ENCODE results near the gene RPL10. TPM values are rescaled to one million over a fixed set of nuclear protein-coding genes. Genes with fewer than 3 reads are reported as not detected.

Gene RPL10
- total and polyA plus RNA-seq, 2 of the 13 experiments (the other 11 are each of a cell fraction or from before 2014, with no cell fraction given): 2,381 to 4,713 TPM

DNA sequence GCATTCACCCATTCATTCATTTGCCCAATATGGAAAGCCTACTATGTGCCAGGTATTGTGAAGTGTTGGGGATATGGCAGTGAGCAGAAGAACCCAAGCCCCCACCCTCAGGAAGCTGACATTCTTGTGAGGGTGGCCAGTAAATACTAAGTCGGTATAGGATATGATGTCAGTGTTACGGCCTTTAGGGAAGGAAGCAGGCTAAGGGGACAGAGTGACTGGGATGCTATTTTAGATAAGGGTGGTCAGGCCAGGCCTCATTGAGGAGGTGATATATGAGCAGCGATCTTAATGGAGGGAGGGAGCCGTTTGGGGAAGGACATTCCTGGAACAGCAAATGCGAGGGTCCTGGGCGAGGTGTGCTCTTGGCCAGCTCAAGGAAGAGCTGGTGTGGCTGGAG, 32.3 kb downstream of the RPL10 start (continued):
- TF ChIP-seq ZSCAN31 (CRISPR knock-in tag; IDR thresholded peaks at IDR 0.05; ENCODE audit: low read depth): no peak
- TF ChIP-seq, protein P1, sequence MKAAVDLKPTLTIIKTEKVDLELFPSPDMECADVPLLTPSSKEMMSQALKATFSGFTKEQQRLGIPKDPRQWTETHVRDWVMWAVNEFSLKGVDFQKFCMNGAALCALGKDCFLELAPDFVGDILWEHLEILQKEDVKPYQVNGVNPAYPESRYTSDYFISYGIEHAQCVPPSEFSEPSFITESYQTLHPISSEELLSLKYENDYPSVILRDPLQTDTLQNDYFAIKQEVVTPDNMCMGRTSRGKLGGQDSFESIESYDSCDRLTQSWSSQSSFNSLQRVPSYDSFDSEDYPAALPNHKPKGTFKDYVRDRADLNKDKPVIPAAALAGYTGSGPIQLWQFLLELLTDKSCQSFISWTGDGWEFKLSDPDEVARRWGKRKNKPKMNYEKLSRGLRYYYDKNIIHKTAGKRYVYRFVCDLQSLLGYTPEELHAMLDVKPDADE (CRISPR knock-in tag; IDR thresholded peaks at IDR 0.05): no peak
- no peak for TF ChIP-seq ZNF253 (CRISPR knock-in tag; IDR thresholded peaks at IDR 0.05; ENCODE audit: borderline replicate concordance)
- no peak for TF ChIP-seq ZNF256 (CRISPR knock-in tag; conservative IDR thresholded peaks at IDR 0.05)
- TF ChIP-seq MXD4 (CRISPR knock-in tag; IDR thresholded peaks at IDR 0.05): no peak
- no peak for TF ChIP-seq DMAP1 (CRISPR knock-in tag; IDR thresholded peaks at IDR 0.05)
- TF ChIP-seq MYNN (CRISPR knock-in tag; IDR thresholded peaks at IDR 0.05; ENCODE audit: low read depth): no peak
- TF ChIP-seq ZNF101 (CRISPR knock-in tag; IDR thresholded peaks at IDR 0.05; ENCODE audit: borderline replicate concordance, low read depth): no peak
- TF ChIP-seq HMG20B (CRISPR knock-in tag; conservative IDR thresholded peaks at IDR 0.05): no peak

DNA sequence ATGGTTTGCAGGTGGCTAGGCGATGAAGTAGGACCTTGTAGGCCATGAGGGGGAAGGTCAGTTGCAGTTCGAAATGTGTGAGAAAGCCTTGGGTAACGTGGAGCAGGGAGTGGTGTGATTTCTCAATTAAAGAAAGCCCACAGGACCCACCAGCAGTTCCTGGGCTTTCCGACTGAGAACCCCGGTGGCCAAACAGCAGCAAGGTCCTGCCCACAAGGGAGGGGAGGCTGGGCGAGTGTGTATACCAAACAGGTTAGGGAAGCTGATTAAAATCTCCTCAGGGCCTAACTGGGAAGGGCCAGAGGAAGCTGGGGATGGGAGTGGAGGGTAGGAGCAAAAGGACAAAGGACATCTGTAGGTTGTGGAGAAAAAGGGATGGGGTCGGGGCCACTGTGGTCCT, 32.7 kb downstream of the RPL10 start:
- no peaks in the 10 kb centered on the region for H3K27me3 ChIP-seq (ENCODE audit: control insufficient read depth in 1 of 2, insufficient read depth in 2 of 2, low read length in 2 of 2)
- no peaks in the 10 kb centered on the region for H4K20me1 ChIP-seq (ENCODE audit: insufficient read depth, low read length)
- H3K36me3 ChIP-seq (replicated peaks in 1 of 2; ENCODE audit: control insufficient read depth in 1 of 2, insufficient read depth in 2 of 2, low read length in 2 of 2): no peaks in the 10 kb centered on the region; a peak in 3 of 5 replicates
- in situ Hi-C loops (cut with HindIII; ENCODE audit: extremely low pct_ligation_motif_present, low pct_unique_long_range_greater_than_20kb): no loop called here
- ATAC-seq: no peak
- peaks cover 15% of the 10 kb centered on the region for H3K79me2 ChIP-seq (ENCODE audit: insufficient read depth, low read length)
- TF ChIP-seq, protein P2, sequence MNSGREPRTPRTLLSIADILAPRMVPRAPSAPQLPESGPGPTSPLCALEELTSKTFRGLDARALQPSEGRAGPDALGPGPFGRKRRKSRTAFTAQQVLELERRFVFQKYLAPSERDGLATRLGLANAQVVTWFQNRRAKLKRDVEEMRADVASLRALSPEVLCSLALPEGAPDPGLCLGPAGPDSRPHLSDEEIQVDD (CRISPR knock-in tag; IDR thresholded peaks at IDR 0.05; ENCODE audit: borderline replicate concordance): no peak
- TF ChIP-seq SIX4 (CRISPR knock-in tag; IDR thresholded peaks at IDR 0.05): no peak
- POLR2A ChIA-PET: interaction anchor here (1.3 kb wide), 1 partner anchor 20 kb away, joined by 3 read pairs; the partner anchor contains the start of gene TAFAZZIN
- no peak overlapping the region for H3K4me2 ChIP-seq (ENCODE audit: low read depth, low read length)
- no peak for DNase-seq (ENCODE audit: low spot score)
- no peak for FAIRE-seq
- no peak overlapping the region for H3K4me3 ChIP-seq (replicated peaks in 1 of 3; ENCODE audit: insufficient read depth in 1 of 3, low read depth in 2 of 3, low read length in 3 of 3)
- intact Hi-C loops (cut with micrococcal nuclease; ENCODE audit: unreplicated experiment): no loop called here
- CTCF ChIA-PET (ENCODE audit: low intra/inter-chr PET ratio, low total read pairs): no interaction called here
- no peak overlapping the region for H3K27ac ChIP-seq (ENCODE audit: extremely low read length, insufficient read depth, low read length)
- no peaks in the 10 kb centered on the region for H3K9me3 ChIP-seq (ENCODE audit: low read length)
- no TSS peak for BruUV-seq (replicated peaks)
- H3K9ac ChIP-seq (ENCODE audit: insufficient read depth, low read depth, low read length): no peak overlapping the region
- no peak overlapping the region for H2AFZ ChIP-seq (ENCODE audit: low read length)
- WGBS (ENCODE audit: low lambda C conversion rate): 93% methylated on average over 7 of the region's 7 CpGs
- peaks cover 33% of the 10 kb centered on the region for H3K4me1 ChIP-seq (ENCODE audit: insufficient read depth, low read length)

Data from HepG2 (cell line).